GM12878 (cell line): ENCODE results near the gene KIRREL1. TPM values are rescaled to one million over a fixed set of nuclear protein-coding genes. Genes with fewer than 3 reads are reported as not detected.

ENCODE experiments used
- ATAC-seq: fragments of 200-7000 bp; cut with Tn5 transposase; 3 replicates; pipeline ENCODE4 v1.9.1; 2020; ENCODE audit warnings: mild to moderate bottlenecking, moderate library complexity
- BruUV-seq: library from RNA; stranded (reverse); fragments of 400-500 nt; replicated peaks from 2 replicates; lab custom pipeline; 2021; lab: Mats Ljungman, UMichigan
- CTCF ChIA-PET: fragments of 300-600 bp; sonication (Branson Sonifier 250); formaldehyde crosslinking; extraction: SDS; loops from one replicate; lab custom pipeline; 2021; ENCODE audit warnings: inconsistent platforms; lab: Yijun Ruan, JAX
- POLR2A ChIA-PET: fragments of 350-600 bp; formaldehyde crosslinking; extraction: SDS; loops from one replicate; lab custom pipeline; 2021; ENCODE audit warnings: inconsistent platforms; lab: Charles Lee
- RAD21 ChIA-PET: fragments of 300-600 bp; sonication (Branson Sonifier 250); formaldehyde crosslinking; loops from one replicate; lab custom pipeline; 2023; ENCODE audit warnings: antibody characterized with exemption; ENCODE audit not compliant: unreplicated experiment; lab: Charles Lee
- SMC1A ChIA-PET: fragments of 300-600 bp; sonication (Branson Sonifier 250); formaldehyde crosslinking; loops from one replicate; lab custom pipeline; 2023; ENCODE audit not compliant: unreplicated experiment, uncharacterized antibody; lab: Charles Lee
- DNase-seq: peaks from one replicate; pipeline ENCODE4 v3.0.0-alpha.2; 2011; ENCODE audit warnings: low read depth, low spot score
- FAIRE-seq: peaks from 3 replicates; lab custom pipeline; 2011; peaks lifted over from hg19 to GRCh38; lab: Jason Lieb, UNC
- H2AFZ ChIP-seq: 2 replicates; pipeline ENCODE4 v1.6.0; 2011; ENCODE audit warnings: low read depth, low read length, control low read depth; ENCODE audit not compliant: control insufficient read depth
- H3K27ac ChIP-seq: 2 replicates; pipeline ENCODE4 v1.5.1; 2011; ENCODE audit warnings: control low read depth; ENCODE audit not compliant: control insufficient read depth, insufficient read depth
- H3K27me3 ChIP-seq, 2 experiments: replicated peaks in 1 of 2; 2 replicates each; pipeline versions ENCODE4 v1.6.0 to v1.6.1; 2011; ENCODE audit warnings: low read length in 1 of 2; ENCODE audit not compliant: control insufficient read depth in 2 of 2, insufficient read depth in 2 of 2
- H3K36me3 ChIP-seq, 2 experiments: 2 replicates each; pipeline ENCODE4 v1.5.1; 2011; ENCODE audit warnings: low read length in 1 of 2; ENCODE audit not compliant: control insufficient read depth in 2 of 2, insufficient read depth in 2 of 2
- H3K4me1 ChIP-seq: 2 replicates; pipeline ENCODE4 v1.6.1; 2011; ENCODE audit warnings: mild to moderate bottlenecking, low read length, moderate library complexity, mixed read lengths; ENCODE audit not compliant: control insufficient read depth, insufficient read depth
- H3K4me2 ChIP-seq: 2 replicates; pipeline ENCODE4 v1.6.0; 2011; ENCODE audit warnings: control low read depth; ENCODE audit not compliant: control insufficient read depth, insufficient read depth
- H3K4me3 ChIP-seq: fragments of 200-600 bp; sonication (generic); 2 replicates; pipeline ENCODE4 v1.5.1; 2016
- H3K79me2 ChIP-seq: 2 replicates; pipeline ENCODE4 v1.6.0; 2011; ENCODE audit warnings: low read length; ENCODE audit not compliant: control insufficient read depth, insufficient read depth
- H3K9ac ChIP-seq: 2 replicates; pipeline ENCODE4 v1.8.0; 2011; ENCODE audit warnings: low read length, control low read depth, mixed read lengths; ENCODE audit not compliant: control insufficient read depth, insufficient read depth
- H3K9me3 ChIP-seq: replicated peaks from 3 replicates; pipeline ENCODE4 v1.5.1; 2011; ENCODE audit warnings: mild to moderate bottlenecking, low read length; ENCODE audit not compliant: control insufficient read depth, insufficient read depth
- H4K20me1 ChIP-seq: 2 replicates; pipeline ENCODE4 v1.6.0; 2011; ENCODE audit not compliant: control insufficient read depth, insufficient read depth
- BCL11A ChIP-seq: IDR thresholded peaks from 2 replicates; pipeline ENCODE4 v1.6.1; 2011; ENCODE audit warnings: low read depth, low read length
- CTCF ChIP-seq, 3 experiments: IDR thresholded peaks in 2 of 3; conservative IDR thresholded peaks in 1 of 3; 2 replicates each; pipeline ENCODE4 v1.5.1; 2011; ENCODE audit warnings: low read depth in 3 of 3, low read length in 3 of 3, mild to moderate bottlenecking in 3 of 3, control low read depth in 2 of 3, moderate library complexity in 2 of 3, inconsistent platforms in 1 of 3, mixed read lengths in 1 of 3; ENCODE audit not compliant: control insufficient read depth in 2 of 3, insufficient read depth in 1 of 3; ENCODE audit errors: extremely low read depth in 1 of 3
- POLR2AphosphoS2 ChIP-seq: IDR thresholded peaks from 2 replicates; pipeline ENCODE4 v1.6.1; 2011; ENCODE audit warnings: low read depth, mild to moderate bottlenecking, low read length, improper control_type of control experiment, moderate library complexity
- RAD21 ChIP-seq: IDR thresholded peaks from 2 replicates; pipeline ENCODE4 v1.6.1; 2011; ENCODE audit warnings: mild to moderate bottlenecking, low read depth, low read length, moderate library complexity; ENCODE audit not compliant: insufficient read depth
- REST ChIP-seq: IDR thresholded peaks from 2 replicates; pipeline ENCODE4 v1.6.1; 2012; ENCODE audit warnings: mild to moderate bottlenecking, low read depth, low read length
- SMC3 ChIP-seq: IDR thresholded peaks from 2 replicates; pipeline ENCODE4 v1.6.1; 2011; ENCODE audit warnings: low read length, improper control_type of control experiment, borderline replicate concordance
- ZNF217 ChIP-seq: fragments of 450-650 bp; IDR thresholded peaks from 2 replicates; pipeline ENCODE4 v1.6.1; 2017; ENCODE audit warnings: antibody characterized with exemption, mild to moderate bottlenecking
- WGBS: methylation state at CpG from one replicate; pipeline ENCODE4 v1.1.6; 2016; ENCODE audit warnings: low lambda C conversion rate; ENCODE audit not compliant: insufficient replicate concordance, insufficient coverage; ENCODE audit errors: missing lambda C conversion rate; 5-methylcytosine and 5-hydroxymethylcytosine counted together
- in situ Hi-C: fragments of 300-500 bp; cut with MboI; formaldehyde crosslinking; loops from 9 replicates; pipeline ENCODE4 v1.14.3; 2018; ENCODE audit warnings: mixed read lengths
- intact Hi-C: fragments of 100-400 bp; cut with micrococcal nuclease; formaldehyde crosslinking; loops from one replicate; pipeline ENCODE4 v1.14.2; 2022; ENCODE audit not compliant: unreplicated experiment
- polyA plus RNA-seq, 11 experiments: library from polyadenylated mRNA; depleted of rRNA in 4 of 11; unstranded in 6 of 11; stranded (reverse) in 5 of 11; fragments of >200 nt; fragmentation: Nextera tagmentation in 4 of 11; fragmentation: Illumina TruSeq in 1 of 11; extraction: Ambion mirVana in 4 of 11; extraction: Trizol in 1 of 11; gene quantifications; 1 replicate in 1 of 11; 2 replicates in 10 of 11; pipeline versions ENCODE4 v1.2.1 to v1.2.3, GENCODE V29; 2011 to 2016; ENCODE audit warnings: inconsistent platforms in 2 of 11, missing spikeins in 2 of 11, low read depth in 1 of 11
- total RNA-seq, 4 experiments: library from RNA; depleted of rRNA in 3 of 4; stranded (reverse); fragments of >200 nt in 3 of 4; fragmentation: Illumina TruSeq in 1 of 4; extraction: Trizol in 1 of 4; gene quantifications; 2 replicates each; pipeline versions ENCODE4 v1.2.1 to v1.2.3, GENCODE V29; 2013 to 2021

The KIRREL1 gene
- total and polyA plus RNA-seq, 10 of the 15 experiments (the other 5 are each of a cell fraction or from before 2014, with no cell fraction given): 0.15 TPM; not detected in 9

- no peak for TF ChIP-seq ZNF217
- no peak for TF ChIP-seq REST
- TF ChIP-seq BCL11A: no peak
- TF ChIP-seq, all 136 proteins: peak for 0
Measured at GRCh38 chr1:158035014-158035413, 41.6 kb downstream of the KIRREL1 start (continued).

GRCh38 chr1:158035976-158036583 lies 42.6 kb downstream of the KIRREL1 start:
- H3K4me2 ChIP-seq: no peak overlapping the region
- TF ChIP-seq POLR2AphosphoS2 (no peak), SMC3 (peak; percentile 39; the same call in 1 of the 2 replicates), CTCF (IDR thresholded peaks at IDR 0.05 in 2 of 3, conservative IDR thresholded peaks at IDR 0.05 in 1 of 3; ENCODE audit: control insufficient read depth in 2 of 3, extremely low read depth in 1 of 3, insufficient read depth in 1 of 3, low read depth in 3 of 3, low read length in 3 of 3) (peak; percentile 44 to 57 (median 46); a peak in 5 of 6 replicates), RAD21 (peak; percentile 42; the same call in 1 of the 2 replicates)
- no peak overlapping the region for H3K4me3 ChIP-seq
- in situ Hi-C loops (no loop called here), intact Hi-C loops (no loop called here)
- ChIA-PET POLR2A (no interaction called here), RAD21 (no interaction called here), SMC1A (interaction anchor here (1.5 kb wide), 1 partner anchor 456 kb away, joined by 3 read pairs; no protein-coding TSS in a partner anchor), CTCF (interaction anchor here (0.7 to 1.6 kb wide), 7 partner anchors 16 to 571 kb away, joined by 3 to 6 read pairs (median 3); no protein-coding TSS in a partner anchor)
- H4K20me1 ChIP-seq: no peaks in the 10 kb centered on the region
- FAIRE-seq (no peak), DNase-seq (no peak), ATAC-seq (no peak)
- H3K27ac ChIP-seq: no peak overlapping the region
- 27% methylated on average over 8 of the region's 8 CpGs for WGBS
- no peaks in the 10 kb centered on the region for H3K9me3 ChIP-seq
- no peak overlapping the region for H2AFZ ChIP-seq
- H3K27me3 ChIP-seq: peaks cover 0 to 2% of the 10 kb centered on the region in 2 experiments; a peak in 2 of 4 replicates
- H3K9ac ChIP-seq: no peak overlapping the region
- H3K4me1 ChIP-seq: no peaks in the 10 kb centered on the region
- no TSS peak for BruUV-seq
- H3K36me3 ChIP-seq: no peaks in the 10 kb centered on the region
- H3K79me2 ChIP-seq: no peaks in the 10 kb centered on the region
